GM13977 (cell line): ENCODE data around the gene GAD2.
A peak's percentile ranks its signal among the peaks of the same experiment; 100 is the strongest.

Experiments
- DNase-seq: peaks from one replicate; pipeline ENCODE4 v3.0.0; 2012; ENCODE audit warnings: low spot score
- in situ Hi-C: fragments of 300-500 bp; cut with MboI; formaldehyde crosslinking; loops from one replicate; pipeline ENCODE4 v1.12.0; 2022; ENCODE audit warnings: low sequenced_read_pairs, low pct_unique_long_range_greater_than_20kb, mixed read lengths, inconsistent platforms; ENCODE audit not compliant: unreplicated experiment
- TF ChIP-seq, protein P1 (sequence below): IDR thresholded peaks from 2 replicates; pipeline ENCODE4 v1.5.1; 2012; ENCODE audit warnings: mild to moderate bottlenecking, control low read depth; ENCODE audit not compliant: insufficient read depth; ENCODE audit errors: extremely low read depth, missing control alignments

Gene GAD2

GRCh38 chr10:26300001-26300400 is 83.4 kb downstream of the GAD2 start:
- TF ChIP-seq, protein P1, sequence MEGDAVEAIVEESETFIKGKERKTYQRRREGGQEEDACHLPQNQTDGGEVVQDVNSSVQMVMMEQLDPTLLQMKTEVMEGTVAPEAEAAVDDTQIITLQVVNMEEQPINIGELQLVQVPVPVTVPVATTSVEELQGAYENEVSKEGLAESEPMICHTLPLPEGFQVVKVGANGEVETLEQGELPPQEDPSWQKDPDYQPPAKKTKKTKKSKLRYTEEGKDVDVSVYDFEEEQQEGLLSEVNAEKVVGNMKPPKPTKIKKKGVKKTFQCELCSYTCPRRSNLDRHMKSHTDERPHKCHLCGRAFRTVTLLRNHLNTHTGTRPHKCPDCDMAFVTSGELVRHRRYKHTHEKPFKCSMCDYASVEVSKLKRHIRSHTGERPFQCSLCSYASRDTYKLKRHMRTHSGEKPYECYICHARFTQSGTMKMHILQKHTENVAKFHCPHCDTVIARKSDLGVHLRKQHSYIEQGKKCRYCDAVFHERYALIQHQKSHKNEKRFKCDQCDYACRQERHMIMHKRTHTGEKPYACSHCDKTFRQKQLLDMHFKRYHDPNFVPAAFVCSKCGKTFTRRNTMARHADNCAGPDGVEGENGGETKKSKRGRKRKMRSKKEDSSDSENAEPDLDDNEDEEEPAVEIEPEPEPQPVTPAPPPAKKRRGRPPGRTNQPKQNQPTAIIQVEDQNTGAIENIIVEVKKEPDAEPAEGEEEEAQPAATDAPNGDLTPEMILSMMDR = no peak
- in situ Hi-C loops = no loop called here
- no peak for DNase-seq

GRCh38 chr10:26303366-26303765 is 86.8 kb downstream of the GAD2 start:
- TF ChIP-seq, protein P1 = no peak
- in situ Hi-C loops = no loop called here
- DNase-seq = no peak

GRCh38 chr10:26310361-26310760 is 93.8 kb downstream of the GAD2 start:
- DNase-seq = peak; percentile 21
- in situ Hi-C loops = no loop called here
- TF ChIP-seq, protein P1 = no peak

GRCh38 chr10:26311383-26311940 is 94.9 kb downstream of the GAD2 start:
- TF ChIP-seq, protein P1 = no peak
- DNase-seq = no peak
- in situ Hi-C loops = no loop called here

- TF ChIP-seq, protein P1 = no peak
- in situ Hi-C loops = no loop called here
- DNase-seq = no peak
Observed at GRCh38 chr10:26314265-26315013, 97.9 kb downstream of the GAD2 start.

DNA sequence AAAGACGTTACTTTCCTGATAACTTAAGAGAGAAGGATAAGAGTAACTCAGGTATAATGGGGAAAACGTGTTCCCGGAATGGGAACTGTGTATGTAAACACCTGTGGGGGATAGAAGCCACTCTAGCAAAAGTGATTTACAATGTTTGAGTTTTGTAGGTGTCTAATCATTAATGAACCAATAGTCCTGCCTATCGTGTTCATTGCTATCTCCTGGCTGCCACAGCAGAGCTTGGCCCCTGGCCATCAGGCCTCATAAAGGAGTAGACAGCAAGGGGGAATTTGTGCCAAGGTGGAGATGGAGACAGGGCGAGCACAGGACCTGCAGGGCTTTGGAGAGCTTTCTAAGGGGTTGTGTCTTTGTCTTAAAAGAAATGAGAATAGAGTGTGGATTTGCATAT is 102.1 kb downstream of the GAD2 start:
- TF ChIP-seq, protein P1 = no peak
- no peak for DNase-seq
- in situ Hi-C loops = no loop called here
